ENCODE data around the gene RNF149.

The RNF149 gene

GRCh38 chr2:101293544-101293943 lies 15.0 kb downstream of the RNF149 start:
- DNase-seq, result no peak

DNA sequence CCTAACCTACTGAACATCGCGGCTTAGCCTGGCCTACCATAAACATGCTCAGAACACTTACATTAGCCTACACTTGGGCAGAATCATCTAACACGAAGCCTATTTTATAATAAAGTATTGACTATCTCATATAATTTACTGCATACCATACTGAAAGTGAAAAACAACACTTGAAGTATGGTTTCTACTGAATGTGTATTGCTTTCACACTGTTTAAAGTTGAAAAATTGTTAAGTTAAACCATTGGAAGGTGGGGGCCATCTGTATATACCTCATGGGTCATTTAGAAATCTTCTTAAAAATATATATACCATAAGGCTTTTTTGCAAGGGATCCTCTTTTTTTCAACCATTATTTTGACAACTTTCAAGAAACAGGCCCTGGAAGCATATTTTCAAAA lies 16.5 kb downstream of the RNF149 start:
- DNase-seq, result no peak

GRCh38 chr2:101290711-101291110 lies 17.8 kb downstream of the RNF149 start:
- DNase-seq, result no peak

DNA sequence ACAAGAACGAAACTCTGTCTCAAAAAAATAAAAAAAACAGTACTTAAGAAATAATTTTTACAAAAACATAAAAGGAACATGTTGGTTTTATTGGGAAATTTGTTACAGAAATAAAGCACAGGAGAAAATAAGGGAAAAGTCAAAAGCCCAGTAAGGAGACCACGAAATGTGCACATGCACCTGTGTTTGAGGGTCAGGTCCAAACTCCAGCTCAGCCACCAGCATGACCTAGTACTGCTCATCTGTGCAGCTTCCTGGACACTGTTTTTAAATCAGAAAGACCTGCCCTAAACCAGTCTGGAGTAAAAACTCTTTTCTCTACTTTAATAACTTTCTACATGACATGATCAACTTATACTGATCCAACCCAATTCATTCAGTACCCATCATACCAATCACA lies 21.2 kb downstream of the RNF149 start:
- no peak for DNase-seq

- no peak for DNase-seq
Measured at GRCh38 chr2:101286684-101287083, 21.8 kb downstream of the RNF149 start.

GRCh38 chr2:101282980-101283379 lies 25.5 kb downstream of the RNF149 start:
- no peak for DNase-seq

GRCh38 chr2:101281482-101281881 lies 27.0 kb downstream of the RNF149 start:
- no peak for DNase-seq

- DNase-seq, result no peak
Measured at GRCh38 chr2:101278925-101279324, 29.6 kb downstream of the RNF149 start.

DNA sequence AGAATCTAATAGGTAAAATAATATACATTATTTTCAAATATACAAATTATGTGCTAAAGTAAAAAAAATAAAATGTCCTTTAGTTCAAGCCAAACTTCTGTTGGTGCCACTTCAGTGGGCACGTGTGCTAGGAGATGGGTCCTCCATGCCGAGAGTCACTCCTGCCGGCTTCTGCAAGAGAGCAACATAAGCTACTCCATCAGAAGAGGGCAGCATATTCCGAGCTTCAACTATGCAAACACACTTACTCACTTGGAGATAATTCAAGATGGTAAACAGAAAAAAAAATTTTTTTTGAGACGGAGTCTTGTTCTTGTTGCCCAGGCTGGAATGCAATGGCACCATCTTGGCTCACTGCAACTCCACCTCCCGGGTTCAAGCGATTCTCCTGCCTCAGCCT lies 31.4 kb downstream of the RNF149 start:
- DNase-seq, result no peak

DNA sequence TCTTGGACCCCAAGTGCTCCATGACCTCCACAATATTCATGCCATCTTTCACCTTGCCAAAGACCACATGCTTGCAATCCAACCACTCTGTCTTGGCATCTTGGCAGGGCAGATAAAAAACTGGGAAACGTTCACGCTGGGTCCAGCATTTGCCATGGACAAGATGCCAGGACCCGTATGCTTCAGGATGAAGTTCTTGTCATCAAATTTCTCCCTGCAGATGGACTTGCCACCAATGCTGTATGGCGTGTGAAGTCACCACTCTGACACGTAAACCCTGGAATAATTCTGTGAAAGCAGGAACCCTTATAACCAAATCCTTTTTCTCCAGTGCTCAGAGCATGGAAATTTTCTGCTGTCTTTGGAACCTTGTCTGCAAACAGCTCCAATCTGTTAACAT lies 34.4 kb downstream of the RNF149 start:
- no peak for DNase-seq

- no peak for DNase-seq
Measured at GRCh38 chr2:101273056-101273455, 35.4 kb downstream of the RNF149 start.

GRCh38 chr2:101272045-101272784 lies 36.3 kb downstream of the RNF149 start:
- no peak for DNase-seq

DNA sequence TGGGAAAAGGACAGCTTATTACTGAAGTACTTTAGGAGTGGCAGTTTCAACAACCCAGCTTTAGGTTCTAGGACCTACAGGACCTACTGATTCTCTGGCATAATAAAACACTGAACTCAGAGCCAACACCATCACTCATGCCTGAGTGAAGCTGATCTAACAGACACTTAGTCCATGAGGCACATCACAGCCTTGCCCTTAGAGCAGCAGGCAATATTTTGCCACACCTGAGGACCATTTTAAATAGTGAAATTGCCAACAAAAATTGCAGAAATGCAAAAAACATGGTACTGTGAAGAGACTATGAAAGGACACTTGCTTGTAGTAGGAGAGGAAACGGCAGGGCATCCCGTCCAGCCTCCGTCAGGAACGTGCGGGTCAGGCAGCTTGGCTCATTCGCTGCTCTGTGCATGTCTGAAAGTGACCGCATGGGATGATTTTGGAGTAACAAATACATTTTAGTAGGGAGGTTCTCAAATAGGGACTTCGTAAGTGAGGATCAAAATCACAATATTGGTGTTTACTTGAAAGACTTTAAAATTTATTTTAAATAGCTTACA lies 37.7 kb downstream of the RNF149 start:
- DNase-seq, result no peak

GRCh38 chr2:101267671-101268656 lies 40.5 kb downstream of the RNF149 start:
- no peak for DNase-seq

DNA sequence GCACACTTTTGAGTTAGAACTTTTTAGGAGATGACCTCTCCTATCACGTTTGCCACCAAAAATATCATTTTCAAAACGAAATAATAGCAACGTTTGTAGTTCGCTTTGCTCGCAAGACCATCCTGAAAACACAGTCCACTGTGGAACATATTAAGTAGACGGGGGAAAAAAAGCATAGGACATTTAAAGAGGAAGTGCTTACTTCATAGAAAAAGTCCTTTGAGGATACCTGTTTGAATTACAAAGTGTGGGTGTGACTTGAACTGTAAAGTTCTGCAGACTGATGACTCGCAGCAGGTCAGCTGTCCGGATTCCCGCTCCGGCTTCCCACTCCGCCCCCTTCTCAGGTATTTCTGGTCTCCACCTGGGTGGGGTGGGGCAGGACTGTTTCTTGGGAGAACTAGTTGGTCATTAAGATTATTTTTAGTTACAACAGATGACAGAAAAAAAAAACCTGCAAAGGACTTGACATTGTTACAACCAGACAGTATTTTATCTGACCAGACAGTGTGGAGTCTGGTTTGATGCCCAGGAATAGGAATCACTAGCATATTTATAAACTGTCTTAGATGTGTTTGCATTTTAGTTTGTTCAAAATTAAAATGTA lies 42.5 kb downstream of the RNF149 start:
- DNase-seq, result no peak

DNA sequence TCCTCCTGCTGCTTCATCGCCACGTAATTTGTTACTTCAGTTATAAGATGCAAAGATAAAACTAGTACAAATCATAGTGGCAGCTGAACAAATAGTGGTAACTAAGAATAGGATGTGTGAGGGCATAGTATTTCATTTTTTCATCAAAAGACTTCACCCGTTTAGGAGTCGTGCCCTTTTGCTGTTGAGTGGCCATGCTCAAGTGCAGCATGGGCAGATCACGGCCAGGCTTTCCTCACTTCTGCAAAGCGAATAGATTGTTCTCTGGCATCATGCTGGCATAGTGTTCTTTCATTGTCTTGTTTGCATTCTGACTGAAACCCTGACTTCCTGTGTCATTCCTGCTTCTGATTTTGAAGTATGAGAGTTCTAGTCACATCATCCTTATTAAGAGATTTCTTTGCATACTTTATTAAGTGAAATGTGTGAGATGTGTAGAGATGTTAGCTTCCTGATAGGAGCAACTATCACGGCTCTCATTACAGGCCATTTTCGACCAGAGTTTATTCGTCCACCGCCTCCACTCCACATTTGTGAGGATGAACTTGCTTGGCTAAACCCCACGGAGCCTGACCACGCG lies 44.1 kb downstream of the RNF149 start:
- DNase-seq, result no peak

- no peak for DNase-seq
Measured at GRCh38 chr2:101263377-101263800, 45.1 kb downstream of the RNF149 start.

- no peak for DNase-seq
Measured at GRCh38 chr2:101262142-101262541, 46.4 kb downstream of the RNF149 start.

- no peak for DNase-seq
Measured at GRCh38 chr2:101258804-101259203, 49.7 kb downstream of the RNF149 start.

DNA sequence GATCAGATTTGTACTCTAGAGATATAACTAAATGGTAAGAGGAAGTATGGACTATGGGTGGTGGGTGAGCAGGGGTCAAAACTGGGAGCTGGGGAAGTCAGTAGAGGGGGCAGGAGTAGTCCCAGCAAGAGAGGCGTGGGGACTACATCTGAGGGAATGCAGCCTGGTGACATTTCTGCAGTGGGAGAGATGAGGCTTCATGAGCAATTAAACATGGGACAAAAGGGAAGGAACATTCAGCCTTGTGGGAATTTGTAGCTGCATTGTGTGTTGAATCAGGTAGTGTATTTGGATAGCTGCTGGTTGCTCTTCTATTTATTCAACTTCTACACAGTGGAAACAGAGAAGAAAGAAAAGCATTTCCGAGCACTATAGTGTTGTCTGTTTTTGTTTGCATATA lies 52.2 kb downstream of the RNF149 start:
- no peak for DNase-seq

DNA sequence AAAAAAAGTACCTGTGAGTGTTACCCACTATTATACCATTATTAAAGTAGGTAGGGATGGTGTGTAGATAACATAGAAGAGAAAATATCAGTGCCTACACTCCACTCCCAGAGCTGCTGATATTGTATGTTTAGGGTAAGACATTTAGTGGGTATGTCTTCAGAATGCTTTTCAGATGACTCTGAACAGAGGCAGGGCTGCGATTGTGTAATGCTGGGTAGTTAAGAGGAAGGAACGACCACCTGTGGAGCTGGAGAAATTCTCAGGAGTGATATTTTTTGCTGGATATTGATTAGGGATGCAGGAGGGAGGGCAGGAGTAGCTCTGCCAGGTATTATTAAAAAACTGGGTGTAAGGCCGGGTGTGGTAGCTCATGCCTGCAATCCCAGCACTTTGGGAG lies 53.0 kb downstream of the RNF149 start:
- DNase-seq, result no peak

- DNase-seq, result no peak
Measured at GRCh38 chr2:101253703-101254450, 54.6 kb downstream of the RNF149 start.

Data from stimulated activated naive CD4-positive, alpha-beta T cell treated with Interleukin-2 at 50 U/mL for 16 hours (primary cell).